ENCODE data around the gene GCM1.
"Not testable (repeated sequence)": the region's sequence is repeated elsewhere in the genome, so short reads cannot be mapped to it uniquely, and the experiment has no call there.

Gene GCM1

DNA sequence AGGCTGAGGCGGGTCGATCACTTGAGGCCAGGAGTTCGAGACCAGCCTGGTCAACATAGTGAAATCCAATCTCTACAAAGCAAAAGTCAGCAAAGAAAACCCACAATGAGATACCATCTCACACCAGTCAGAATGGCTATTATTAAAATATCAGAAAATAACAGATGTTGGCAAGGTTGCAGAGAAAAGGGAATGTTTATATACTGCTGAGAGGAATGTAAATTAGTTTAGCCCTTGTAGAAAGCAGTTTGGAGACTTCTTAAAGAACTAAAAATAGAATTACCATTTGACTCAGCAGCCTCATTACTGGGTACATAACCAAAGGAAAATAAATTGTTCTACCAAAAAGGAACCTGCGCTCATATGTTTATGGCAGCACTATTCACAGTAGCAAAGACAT lies 16.7 kb upstream of the GCM1 start:
- H3K27ac ChIP-seq, result no peak overlapping the region
- TF ChIP-seq, protein P1, sequence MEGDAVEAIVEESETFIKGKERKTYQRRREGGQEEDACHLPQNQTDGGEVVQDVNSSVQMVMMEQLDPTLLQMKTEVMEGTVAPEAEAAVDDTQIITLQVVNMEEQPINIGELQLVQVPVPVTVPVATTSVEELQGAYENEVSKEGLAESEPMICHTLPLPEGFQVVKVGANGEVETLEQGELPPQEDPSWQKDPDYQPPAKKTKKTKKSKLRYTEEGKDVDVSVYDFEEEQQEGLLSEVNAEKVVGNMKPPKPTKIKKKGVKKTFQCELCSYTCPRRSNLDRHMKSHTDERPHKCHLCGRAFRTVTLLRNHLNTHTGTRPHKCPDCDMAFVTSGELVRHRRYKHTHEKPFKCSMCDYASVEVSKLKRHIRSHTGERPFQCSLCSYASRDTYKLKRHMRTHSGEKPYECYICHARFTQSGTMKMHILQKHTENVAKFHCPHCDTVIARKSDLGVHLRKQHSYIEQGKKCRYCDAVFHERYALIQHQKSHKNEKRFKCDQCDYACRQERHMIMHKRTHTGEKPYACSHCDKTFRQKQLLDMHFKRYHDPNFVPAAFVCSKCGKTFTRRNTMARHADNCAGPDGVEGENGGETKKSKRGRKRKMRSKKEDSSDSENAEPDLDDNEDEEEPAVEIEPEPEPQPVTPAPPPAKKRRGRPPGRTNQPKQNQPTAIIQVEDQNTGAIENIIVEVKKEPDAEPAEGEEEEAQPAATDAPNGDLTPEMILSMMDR (conservative IDR thresholded peaks at IDR 0.05), result no peak
- TF ChIP-seq ZFX (IDR thresholded peaks at IDR 0.05), result no peak

DNA sequence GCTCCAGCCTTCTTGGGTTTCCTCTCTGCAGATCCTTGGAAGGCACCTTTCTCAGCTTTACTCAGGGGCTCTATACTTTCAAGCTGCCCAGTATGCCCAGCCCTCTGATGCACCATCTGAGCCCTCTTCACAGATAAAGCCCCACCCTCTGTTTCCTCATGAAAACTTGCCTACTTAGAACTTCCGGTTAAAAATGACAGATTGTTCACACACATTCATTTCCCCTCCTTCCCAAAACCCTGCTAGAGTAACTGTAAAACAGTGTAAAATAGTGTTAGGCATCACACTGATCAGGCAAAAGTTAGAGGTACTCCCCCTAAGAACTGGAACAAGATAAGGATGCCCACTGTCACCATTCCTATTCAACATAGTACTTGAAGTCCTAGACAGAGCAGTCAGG lies 14.0 kb upstream of the GCM1 start:
- H3K27ac ChIP-seq, result no peak overlapping the region

DNA sequence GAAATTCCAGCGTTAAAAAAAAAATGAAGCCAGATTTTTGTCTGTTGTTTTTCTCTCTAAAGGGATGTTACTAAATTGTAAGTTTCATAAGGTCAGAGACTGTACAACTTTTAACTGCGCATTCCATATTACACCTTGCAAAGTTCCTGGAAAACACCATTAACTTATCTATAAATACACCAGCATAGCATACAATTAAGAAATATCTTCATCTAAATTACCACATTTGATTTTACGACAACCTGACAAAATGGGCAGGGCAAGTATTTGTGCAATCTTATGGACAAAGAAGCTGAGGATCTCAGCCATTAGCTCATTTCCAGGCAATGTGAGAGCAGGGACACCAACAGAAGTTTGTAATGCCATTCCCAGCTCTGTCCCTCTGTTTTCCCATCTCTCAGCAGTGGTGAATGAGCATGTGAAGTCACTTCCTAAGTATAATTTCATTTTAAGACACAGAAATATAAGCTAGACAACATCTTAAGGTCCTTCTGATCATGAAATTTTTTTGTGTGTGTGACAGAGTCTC lies 12.9 kb upstream of the GCM1 start:
- TF ChIP-seq ZFX (IDR thresholded peaks at IDR 0.05), result no peak
- TF ChIP-seq, protein P1 (conservative IDR thresholded peaks at IDR 0.05), result no peak
- H3K27ac ChIP-seq, result no peak overlapping the region

More for the DNA sequence above, 14.0 kb upstream of the GCM1 start:
- TF ChIP-seq, protein P1 (conservative IDR thresholded peaks at IDR 0.05), result no peak
- TF ChIP-seq ZFX (IDR thresholded peaks at IDR 0.05), result no peak

DNA sequence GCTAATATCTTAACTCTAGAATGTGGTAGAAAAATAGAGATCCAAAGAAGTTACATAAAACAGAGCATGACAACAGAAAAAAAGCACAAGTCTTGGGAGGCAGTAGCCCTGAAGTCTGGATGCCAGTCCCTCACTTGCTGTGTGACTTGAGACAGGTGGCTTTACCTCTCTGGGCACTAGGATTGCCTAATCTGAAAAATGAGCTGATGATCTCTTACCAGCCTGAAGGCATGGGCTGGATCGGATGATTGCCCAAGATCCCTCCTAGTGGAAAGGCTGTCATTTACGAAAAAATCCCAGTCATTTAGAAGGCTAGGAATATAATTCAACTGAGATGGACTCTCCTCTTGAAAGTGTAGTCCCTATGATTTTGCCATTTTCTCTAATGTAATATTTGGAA lies 10.9 kb upstream of the GCM1 start:
- TF ChIP-seq, protein P1 (conservative IDR thresholded peaks at IDR 0.05), result no peak; the same call in 1 of the 2 replicates
- H3K27ac ChIP-seq, result no peak overlapping the region

DNA sequence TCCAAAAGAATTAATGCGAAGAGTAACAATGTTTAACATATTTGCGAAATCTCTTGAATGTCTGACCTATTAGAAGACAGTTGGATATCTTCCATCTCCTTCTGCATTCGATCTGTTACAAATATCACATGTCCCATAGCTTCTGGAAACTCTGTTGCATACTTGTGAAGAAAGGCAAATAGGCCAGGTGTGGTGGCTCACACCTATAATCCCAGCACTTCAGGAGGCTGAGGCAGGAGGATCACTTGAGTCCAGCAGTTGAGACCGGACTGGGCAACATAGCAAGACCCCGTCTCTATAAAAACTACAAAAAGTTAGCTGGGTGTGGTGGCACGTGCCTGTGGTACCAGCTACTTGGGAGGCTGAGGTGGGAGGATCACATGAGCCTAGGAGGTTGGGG lies 9.4 kb upstream of the GCM1 start:
- H3K27ac ChIP-seq, result not testable (repeated sequence)

DNA sequence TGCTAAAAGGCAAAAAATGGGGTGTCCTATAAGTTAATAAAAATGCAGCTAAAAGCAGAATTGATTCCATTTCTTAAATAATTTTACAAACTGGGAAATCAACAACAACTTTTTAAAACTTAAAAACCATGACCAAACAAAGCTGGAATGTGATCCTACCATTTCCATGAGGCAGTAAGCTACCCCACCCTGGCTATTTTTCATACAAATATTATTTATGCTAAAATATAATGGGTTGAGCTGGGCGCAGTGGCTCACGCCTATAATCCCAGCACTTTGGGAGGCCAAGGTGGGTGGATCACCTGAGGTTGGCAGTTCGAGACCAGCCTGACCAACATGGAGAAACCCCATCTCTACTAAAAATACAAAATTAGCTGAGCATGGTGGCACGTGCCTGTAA lies 6.6 kb upstream of the GCM1 start:
- H3K27ac ChIP-seq, result not testable (repeated sequence)

DNA sequence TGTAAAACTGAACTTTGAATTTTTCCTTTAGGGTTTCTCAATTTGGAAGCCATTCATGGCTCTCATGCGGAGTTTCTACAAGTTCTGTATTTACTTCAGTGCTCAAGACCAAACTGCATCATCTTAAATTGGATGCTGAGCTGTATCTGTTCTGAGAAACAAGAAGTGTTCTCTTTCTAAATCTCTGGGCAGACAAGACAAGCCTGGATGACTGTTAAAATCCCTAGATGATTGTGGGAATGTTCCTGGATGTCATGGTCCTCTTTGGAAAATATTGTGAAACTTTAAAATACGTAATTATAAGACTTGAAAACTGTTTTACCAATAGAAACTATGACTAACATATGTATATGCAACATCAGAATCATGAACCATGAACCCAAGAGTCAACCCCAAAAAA lies 6.2 kb upstream of the GCM1 start:
- TF ChIP-seq, protein P1 (conservative IDR thresholded peaks at IDR 0.05), result no peak
- TF ChIP-seq ZFX (IDR thresholded peaks at IDR 0.05), result no peak
- no peak overlapping the region for H3K27ac ChIP-seq

DNA sequence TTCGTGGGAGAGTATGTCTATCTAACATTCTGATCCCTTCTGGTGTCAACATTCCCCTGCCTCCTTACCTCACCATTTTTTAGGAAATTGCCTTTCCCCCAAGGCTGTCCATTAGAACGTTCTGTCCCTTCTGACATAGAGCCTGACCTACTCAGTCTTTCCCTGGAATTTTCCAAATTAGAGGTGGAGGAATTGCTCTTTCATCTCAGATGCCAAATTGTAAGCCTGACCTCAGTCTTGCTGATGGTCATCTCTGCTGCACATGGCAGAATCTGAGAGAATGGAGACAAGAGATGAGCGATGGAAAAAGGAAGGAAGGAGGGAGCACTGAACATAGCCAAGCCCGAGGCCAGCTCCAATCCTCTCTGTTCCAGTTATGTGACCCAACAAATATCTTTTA lies 5.4 kb upstream of the GCM1 start:
- H3K27ac ChIP-seq, result no peak overlapping the region
- TF ChIP-seq, protein P1 (conservative IDR thresholded peaks at IDR 0.05), result no peak
- TF ChIP-seq ZFX (IDR thresholded peaks at IDR 0.05), result no peak

DNA sequence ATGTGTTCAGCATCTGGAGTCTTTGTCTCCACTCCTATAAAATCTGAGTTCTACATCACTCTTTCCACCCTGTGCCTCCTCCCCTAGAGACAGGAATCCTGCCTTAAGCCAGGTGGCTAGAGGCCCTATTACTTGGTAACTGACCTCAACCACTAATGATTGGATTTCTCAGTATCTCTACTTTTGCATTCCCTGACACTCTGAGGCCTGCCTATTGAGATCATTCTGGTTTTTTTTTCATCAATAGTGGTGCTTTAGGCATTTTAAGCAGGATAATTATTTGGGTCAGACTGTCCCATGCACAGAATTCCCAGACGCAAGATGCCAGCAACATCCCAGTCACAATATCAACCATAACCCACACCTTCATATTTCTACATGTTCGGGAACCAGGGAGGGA lies 3.9 kb upstream of the GCM1 start:
- TF ChIP-seq, protein P1 (conservative IDR thresholded peaks at IDR 0.05), result no peak
- TF ChIP-seq ZFX (IDR thresholded peaks at IDR 0.05), result no peak

More for the DNA sequence above, 3.9 kb upstream of the GCM1 start:
- no peak overlapping the region for H3K27ac ChIP-seq

Measured in C4-2B (cell line).